Kidney tubule cell (primary cell): ENCODE data around the gene HIGD1B.
"Not testable (repeated sequence)": the region's sequence is repeated elsewhere in the genome, so short reads cannot be mapped to it uniquely, and the experiment has no call there.

Experiments used
- DNase-seq: peaks from one replicate; pipeline ENCODE4 v3.0.0-alpha.2; 2018; ENCODE audit warnings: low spot score

The HIGD1B gene

DNA sequence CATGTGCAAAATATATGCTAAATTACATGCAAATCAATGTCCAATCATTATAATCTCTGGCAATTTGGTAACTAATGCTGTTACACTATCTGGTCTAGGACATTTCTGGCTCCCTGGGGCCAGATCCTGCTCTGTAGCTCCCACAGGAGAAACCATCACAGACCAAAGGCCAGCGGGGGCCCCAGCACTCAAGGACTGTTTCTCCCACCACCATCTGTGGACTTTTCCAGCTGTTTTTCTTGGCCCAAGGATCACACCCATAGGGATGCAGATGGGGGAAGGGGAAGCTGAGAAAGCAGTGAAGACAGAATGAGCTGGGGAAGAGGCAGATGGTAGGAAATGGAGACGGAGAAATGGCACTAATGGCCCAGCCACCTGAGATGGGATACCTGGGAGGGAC is at the start of gene HIGD1B:
Gene HIGD1B, plus strand, starts transcription at position 298 of the 400 bp plus-strand sequence. CDS start 270 bp downstream, outside the sequence.
- DNase-seq = no peak

- no peak for DNase-seq
These were observed 49.3 kb upstream of the HIGD1B start for GRCh38 chr17:44798356-44798755.

DNA sequence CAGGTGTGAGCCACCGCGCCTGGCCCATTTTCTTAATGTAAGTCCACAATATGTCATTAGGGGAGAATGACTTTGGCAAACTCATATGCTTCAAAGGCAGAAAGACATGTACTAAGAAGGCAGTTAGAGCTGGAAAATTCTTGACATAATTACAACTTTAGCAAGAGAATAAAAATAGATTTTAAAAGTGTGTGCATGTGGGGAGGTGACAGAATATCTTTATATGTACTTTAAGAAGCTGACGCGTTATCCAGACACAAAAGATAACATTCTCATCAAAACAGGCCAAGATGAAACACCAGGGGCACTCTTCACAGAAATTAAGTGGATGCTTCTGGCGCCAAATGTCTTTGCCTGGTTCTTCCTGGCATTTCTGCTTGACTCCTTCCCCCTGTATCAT is 45.8 kb upstream of the HIGD1B start:
- DNase-seq = no peak

DNA sequence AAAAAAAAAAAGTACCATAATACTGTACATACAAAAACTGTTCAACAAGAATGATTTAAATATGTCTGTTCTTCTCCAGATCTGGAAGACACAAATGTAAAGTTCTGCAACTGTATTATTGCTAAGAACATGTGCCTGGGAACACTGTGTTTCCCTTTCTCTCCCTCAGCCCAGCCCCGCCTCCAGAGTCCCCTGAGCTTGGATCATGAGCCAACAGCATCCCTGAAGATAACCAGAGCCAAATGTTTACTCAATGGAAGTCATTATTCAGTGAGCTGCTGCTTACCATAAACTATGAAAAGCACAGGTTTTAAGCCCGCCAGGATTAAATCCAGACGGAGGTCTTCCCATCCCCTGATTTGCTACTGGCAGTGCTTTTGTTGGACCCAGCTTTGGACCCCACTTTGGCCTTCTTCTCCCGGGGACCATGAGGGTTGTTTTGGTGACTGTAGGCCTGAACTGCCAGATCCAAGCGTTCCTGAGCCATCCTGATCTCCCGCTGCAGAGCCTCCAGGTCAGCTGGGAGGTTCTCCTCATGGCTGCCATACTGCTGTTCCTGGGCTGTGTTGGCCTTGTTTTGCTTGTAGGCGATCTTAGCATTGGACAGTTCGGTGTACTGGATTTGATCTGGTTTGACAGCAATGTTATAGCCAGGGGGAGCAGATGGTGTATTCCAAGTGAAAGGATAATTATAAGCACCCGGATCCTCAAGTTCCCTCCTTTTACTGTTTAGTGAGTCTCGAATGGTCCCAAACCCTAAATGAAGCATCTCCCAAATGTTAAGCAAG is 43.2 kb upstream of the HIGD1B start:
- no peak for DNase-seq

DNA sequence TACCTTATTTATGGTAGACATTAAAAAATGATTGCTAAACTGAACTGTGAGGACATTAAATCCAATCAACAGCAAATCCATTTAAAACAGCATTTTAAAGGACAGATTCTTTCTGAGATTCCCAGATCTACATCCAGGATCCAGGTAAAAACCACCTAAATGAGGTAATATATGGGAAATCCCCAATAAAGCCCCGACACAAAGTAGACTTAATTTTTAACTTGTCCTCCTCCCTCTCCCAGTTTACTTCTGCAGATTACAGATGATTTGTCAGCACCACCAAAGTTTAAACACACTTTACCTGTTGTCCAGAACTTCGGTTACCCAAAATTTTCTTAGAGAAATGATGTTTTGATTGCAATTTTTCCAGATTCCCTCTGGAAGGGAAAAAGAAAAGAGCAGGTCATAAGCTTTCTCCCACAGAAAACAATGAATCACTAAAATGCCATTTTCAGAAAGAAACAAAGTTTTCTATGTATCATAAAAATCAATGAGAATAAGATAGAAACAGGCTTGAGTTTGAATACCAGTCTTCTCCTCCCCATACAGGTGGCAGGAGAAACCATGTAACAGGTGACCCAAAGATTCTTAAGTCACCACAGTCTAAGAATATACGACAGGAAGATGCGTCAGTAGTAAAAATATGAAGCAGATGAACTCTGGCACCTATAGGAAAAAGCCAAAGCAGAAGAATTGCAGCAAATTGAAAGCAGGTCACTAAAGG is 40.4 kb upstream of the HIGD1B start:
- DNase-seq = peak; percentile 69

DNA sequence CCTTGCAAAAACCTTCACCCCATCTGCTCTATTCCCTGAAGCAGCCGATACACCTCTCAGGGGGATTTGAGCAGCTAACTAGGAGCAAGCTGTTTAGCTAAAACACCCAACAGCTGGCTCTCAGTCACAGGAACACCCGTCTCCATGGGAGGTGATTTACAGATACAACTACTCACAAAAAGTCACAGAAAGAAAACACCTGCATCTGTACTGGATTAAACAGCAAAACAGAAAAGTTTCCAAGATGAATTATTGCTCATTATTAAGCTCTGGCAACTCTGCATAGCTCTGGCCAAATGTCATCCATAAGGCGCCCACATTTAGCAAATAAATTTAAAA is 39.9 kb upstream of the HIGD1B start:
- DNase-seq = peak; percentile 41

- DNase-seq = no peak
These were observed 39.5 kb upstream of the HIGD1B start for GRCh38 chr17:44808156-44808555.

- not testable (repeated sequence) for DNase-seq
These were observed 38.9 kb upstream of the HIGD1B start for GRCh38 chr17:44808656-44809388.

DNA sequence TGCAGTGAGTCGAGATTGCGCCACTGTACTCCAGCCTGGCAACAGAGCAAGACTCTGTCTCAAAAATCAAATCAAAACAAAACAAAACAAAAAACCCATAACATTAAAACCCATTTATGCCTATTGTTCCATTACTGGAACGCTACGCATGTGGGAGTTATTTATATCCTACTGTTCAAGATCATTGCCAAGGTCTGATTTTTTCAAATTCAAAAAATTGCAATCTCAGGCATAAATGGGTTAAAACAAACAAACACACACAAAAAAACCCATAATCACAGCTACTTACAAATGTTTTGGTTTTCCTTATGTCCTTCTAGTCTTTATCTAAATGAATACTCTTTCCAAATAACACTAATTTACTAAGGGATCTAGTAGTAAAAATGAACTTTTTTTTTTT is 35.4 kb upstream of the HIGD1B start:
- no peak for DNase-seq

DNA sequence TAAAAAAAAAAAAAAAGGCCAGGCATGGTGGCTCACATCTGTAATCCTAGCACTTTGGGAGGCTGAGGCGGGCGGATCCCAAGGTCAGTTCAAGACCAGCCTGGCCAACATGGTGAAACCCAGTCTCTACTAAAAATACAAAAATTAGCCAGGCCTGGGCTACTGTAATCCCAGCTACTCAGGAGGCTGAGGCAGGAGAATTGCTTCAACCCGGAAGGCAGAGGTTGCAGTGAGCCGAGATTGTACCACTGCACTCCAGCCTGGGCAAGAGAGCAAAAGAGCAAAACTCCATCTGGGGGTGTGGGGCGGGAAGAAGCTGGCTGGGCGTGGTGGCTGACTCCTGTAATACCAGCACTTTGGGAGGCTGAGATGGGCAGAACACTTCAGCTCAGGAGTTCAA is 29.2 kb upstream of the HIGD1B start:
- DNase-seq = not testable (repeated sequence)

- DNase-seq = peak; percentile 94
These were observed 27.0 kb upstream of the HIGD1B start for GRCh38 chr17:44820631-44821212.

DNA sequence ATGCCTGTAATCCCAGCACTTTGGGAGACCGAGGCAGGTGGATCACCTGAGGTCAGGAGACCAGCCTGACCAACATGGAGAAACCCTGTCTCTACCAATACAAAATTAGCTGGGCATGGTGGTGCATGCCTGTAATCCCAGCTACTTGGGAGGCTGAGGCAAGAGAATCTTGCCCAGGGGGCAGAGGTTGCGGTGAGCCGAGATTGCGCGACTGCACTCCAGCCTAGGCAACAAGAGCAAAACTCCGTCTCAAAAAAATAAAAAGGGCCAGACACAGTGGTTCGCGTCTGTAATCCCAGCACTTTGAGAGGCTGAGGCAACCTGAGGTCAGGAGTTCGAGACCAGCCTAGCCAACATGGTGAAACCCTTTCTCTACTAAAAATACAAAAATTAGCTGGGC is 22.4 kb upstream of the HIGD1B start:
- DNase-seq = not testable (repeated sequence)

GRCh38 chr17:44826123-44826790 is 21.4 kb upstream of the HIGD1B start:
- peak; percentile 67 for DNase-seq

GRCh38 chr17:44827863-44828262 is 19.8 kb upstream of the HIGD1B start:
- DNase-seq = peak; percentile 21

DNA sequence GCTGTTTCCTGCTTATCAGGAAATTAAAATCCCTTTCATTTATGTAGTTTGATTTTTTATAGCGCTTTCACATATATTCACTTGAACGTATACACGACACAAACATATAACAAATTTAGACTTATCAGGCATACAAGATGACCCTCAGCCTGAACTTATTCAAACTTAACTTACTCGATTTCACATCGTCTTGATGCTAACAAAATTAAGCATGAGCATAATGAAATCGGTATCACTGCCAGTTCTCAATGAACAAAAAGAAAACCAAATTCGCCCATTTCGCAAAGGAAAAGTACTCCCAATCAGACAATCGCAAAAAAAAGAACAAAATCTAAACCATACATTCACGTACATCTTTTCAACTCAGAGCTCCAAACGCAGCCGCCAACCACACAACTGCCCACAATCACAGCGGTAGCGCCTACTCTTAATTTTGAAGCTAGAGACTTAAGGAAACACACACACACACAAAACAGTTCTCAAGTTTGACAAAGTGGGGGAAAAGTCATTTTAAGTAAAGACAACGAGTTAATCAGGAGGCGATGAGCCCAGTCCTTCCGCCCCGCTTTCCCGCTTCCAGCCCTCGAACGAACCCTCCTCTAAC is 18.7 kb upstream of the HIGD1B start:
- DNase-seq = peak; percentile 34

DNA sequence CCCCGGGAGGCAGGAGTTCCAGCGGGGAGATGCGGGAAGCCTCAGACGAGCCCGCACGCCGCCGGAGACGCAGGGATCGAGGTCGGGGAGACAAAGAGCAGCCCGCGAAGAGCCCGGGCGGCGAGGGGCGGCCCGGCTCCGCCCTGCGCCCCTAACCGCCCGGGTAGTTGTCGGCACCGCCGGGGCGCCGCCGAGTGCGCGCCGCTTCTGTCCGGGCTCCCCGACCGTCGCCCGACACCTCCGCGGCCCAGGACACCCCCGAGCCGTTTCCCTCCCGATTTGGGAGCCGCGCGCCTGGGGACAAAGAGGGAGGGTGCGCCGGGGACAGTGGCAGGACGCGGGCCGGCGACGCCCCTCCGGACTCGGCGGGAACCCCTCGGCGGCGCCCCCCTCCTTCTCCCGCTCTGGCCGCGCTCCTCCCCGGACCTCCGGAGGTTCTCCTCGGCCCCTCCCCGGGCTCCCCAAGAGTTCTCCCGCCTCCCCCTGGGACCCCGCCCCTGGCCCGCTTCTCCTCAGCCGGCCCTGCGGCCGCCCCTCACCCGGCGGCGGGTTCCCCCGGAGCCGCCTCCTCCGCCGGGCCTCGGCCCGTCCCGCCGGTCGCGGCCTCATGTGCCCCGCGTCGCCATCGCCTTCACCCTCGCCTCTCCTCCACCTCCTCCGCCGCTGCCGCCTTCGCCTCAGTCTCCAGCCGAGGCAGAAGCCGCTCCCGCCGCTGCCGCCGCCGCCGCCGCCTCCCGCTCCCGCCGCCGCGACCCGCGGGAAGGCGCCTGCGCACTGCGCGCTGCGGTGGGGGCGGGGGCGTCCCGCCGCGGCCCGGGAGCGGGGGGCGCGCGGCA is 17.9 kb upstream of the HIGD1B start, which contains the start of gene GJC1:
Gene GJC1, minus strand, starts transcription at position 765 of the 836 bp plus-strand sequence. CDS start 24,470 bp downstream, outside the sequence.
- DNase-seq = peak; percentile 47

DNA sequence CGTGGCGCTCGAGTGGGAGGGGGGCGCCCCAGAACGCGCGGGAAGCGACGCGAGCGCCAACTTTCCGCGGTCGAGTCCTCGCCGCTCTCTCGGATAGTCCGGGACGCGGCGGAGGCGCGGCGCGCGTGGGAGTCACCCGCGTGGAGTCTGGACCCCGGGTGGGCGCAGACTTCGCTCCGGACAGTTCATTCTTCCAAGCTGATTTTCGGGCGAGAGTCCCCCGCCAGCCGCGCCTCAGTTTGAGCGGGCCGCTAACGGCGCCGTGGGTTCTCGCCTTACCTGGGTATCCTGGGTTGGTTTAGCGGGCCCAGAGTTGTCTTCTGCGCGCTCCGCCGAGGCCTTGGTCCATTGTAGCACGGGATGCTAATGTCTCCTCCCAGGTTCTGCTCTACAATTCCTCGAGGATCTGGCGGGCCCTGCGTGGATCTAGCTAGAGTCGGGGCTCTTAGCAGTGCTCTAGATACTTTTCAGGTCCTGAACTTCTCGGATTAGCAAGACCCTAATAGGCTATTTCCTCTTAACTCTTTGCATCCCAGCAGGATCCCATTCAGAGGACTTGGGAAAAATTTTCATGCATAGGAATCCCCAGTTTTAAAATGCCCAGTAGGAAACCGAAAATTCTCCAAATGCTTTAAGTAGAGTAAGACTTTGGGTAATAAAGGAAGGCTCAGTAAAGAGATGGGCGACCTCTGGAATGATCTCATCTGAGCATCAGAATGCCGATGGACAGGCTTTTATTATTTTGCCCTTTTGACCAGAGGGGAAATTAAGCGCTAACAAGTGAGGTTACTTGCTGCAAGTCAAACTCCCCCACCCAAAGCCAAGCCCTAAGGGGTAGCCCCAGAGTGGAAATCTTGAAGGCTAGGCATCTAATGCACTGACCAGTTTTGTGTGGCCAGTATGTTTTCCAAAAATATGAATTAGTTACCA is 17.1 kb upstream of the HIGD1B start:
- DNase-seq = peak; percentile 41

GRCh38 chr17:44831371-44831770 is 16.3 kb upstream of the HIGD1B start:
- DNase-seq = no peak

- DNase-seq = no peak
These were observed 14.9 kb upstream of the HIGD1B start for GRCh38 chr17:44832805-44833204.
